HG03060 (cell line): Measurements from ENCODE around the gene NDRG2.

Experiments used
- ATAC-seq: cut with Tn5 transposase; IDR thresholded peaks from one replicate; pipeline ENCODE4 v1.9.1; 2021; ENCODE audit warnings: low read depth, moderate number of reproducible peaks; ENCODE audit not compliant: unreplicated experiment

NDRG2 gene

DNA sequence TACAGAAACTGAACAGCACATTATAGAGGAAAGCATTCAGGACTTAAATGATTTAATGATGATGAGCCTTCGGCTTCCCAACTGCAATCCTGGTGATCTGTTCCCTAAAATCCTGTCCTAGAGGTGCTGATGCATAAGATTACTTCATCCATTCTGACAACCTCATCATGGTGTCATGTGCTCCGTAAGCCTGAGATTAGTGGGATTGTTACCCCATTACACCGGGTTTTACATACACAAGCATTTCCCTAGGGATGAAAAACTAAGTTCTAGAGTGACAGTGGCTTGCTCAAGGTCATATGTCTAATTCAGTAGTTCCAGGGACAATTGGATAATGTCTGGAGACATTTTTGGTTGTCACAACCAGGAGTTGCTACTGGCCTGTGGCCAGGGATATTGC, 12.3 kb upstream of the NDRG2 start:
- ATAC-seq, result no peak

DNA sequence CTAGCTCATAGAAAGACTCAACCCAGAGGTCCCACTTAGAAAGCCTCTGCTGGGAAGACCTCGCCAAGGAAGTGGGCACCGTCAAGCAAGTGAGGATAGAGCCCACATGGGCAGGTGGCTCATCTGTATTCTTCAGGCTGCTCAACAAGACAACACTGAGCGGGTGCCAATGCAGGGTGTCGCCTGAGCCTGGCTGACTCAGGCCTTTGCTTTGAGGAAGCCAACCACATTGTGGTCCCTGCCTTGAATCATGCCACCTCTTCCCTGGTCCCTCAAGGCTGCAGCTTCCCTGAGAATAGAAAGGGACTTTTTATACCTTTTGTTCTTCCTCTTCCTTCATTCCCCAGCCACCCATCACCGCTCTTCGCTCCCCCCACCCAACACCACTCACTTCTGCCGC, 11.9 kb upstream of the NDRG2 start:
- ATAC-seq, result no peak

DNA sequence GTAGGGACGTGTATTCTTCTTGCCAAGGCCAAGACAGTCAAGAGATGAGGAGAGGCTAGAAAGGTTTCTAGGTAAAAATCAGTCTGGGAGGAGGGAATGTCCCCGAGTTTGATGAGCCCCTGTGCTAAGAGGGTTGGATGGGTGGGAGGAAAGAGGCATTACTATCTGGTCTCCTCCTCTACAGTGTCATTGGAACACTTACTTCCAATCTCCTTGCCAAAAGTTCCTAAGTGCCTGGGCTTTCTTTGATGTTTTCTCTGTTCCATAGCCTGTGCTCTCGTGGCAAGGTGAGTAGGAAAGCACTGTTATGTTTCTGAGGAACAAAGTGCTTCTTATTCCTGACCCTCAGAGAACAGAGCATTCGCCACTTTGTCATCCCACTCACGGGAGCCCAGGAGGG, 9.8 kb upstream of the NDRG2 start, which contains the start of gene RNASE13:
Gene RNASE13 (minus strand): TSS at position 101 of the 400 bp plus-strand sequence. CDS start 519 bp downstream, outside the sequence.
- ATAC-seq, result no peak

DNA sequence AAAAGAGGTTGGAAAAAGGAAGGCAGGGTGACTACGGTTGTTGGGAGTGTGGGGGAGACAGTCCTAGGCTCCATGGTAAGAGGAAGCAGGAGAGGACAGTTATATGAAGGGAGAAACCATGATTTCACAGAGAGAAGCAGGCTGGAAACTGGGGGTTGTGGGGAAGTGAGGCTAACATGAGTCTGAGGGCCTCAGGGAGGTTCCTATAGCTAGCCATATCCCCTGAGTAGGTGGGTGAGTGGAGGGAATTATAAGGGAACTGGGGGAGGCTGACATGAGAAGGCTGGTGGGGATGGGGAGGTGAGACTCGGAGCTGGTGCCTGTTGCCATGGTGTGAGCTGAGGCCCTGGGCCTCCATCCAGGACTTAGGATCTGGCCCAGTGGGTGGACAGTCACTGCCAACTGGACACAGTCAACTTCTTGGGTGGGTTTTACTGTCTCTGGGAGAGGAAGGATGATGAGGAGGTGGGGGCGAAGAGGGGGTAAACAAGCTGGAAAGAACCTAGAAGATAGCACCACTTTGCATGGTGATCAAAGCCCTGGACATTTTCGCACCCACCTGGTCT, 8.4 kb upstream of the NDRG2 start:
- ATAC-seq, result no peak

DNA sequence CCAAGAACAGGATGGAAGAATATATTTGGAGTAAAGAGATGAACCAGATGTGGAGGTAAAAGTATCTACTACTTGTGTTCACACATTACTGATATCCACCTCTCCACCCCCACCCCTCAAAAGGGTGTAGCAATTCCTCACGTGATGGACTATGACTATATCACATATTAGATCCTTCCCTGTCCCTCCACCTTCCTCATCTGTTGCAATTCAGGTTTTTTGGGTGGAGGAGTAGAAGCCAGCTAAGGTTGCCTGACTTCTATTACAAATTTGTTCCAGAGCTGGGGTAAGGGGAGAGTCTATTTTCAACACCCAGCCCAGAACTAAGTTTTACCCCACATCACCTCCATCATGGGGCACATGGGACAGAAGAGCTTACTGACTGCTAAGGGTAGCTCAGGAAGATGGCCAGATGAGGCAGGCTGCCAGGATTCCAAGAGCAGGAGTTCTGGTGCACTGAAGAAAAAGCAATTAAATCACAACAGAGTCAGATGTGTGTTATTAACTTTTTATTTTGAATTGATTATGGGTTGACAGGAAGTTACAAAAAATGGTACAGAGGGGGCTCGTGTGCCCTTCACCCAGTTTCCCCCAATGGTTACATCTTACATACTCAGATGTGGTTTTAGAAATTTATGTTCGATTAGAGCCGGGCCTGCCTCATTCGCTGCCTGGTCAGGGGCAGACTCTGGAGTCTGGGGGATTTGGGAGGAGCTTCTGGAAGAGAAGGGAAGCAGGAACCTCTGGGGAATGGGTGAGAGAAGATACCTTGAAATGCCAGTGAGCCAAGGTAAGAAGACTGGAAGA, 7.7 kb upstream of the NDRG2 start:
- ATAC-seq, result no peak

DNA sequence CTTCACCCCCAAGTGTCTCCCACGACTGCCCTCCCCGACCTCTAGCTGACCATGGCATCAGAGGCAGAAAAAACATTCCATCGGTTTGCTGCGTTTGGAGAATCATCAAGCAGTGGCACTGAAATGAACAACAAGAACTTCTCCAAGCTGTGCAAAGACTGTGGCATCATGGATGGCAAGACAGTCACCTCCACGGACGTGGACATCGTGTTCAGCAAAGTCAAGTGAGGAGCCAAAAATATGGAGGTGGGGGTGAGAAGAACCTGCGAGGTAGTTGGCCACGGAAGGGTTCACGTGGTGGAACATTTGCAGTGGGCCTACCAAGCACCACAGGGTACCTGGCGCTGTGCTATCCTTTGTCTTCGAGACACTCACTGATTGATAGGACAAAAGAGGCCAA, 5.7 kb upstream of the NDRG2 start:
- no peak for ATAC-seq

DNA sequence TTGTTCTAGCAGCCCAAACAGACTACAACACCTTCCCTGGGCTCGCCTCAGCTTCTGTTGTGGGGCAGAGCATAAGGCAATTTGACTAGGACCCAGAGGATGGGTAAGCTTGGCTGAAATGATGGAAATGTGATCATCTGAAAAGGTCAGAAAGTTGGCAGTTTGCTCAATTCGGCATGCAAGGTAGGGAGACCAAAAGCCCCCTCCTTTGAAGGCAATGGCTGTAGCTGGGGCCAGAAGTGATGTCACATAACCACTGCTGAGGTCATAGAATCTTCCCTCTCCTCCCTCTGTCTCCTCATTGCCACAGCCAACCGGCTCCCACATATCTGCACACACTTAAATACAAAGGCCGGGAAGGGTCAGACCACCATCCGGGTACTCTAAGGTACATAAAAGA, 5.1 kb upstream of the NDRG2 start, which contains the start of gene TPPP2:
Gene TPPP2 (plus strand): TSS at position 301 of the 400 bp plus-strand sequence. CDS start 365 bp downstream, outside the sequence.
- ATAC-seq, result no peak

DNA sequence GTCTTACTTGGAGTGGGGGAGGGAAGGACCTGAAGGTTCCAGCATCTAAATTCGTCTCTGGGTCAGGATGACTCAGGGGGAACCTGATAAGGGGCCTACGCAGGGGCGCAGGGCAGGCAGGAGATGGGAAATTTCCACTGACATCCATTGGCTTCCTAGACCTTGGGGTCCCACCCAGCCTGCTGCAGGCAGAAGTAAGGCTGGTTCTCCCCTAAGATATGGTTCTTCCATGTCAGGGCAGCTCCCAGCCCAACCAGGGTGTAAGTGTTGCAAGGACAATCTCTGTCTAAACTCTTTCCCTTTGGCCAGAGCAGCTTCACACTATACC, 2.1 kb upstream of the NDRG2 start:
- ATAC-seq, result no peak

DNA sequence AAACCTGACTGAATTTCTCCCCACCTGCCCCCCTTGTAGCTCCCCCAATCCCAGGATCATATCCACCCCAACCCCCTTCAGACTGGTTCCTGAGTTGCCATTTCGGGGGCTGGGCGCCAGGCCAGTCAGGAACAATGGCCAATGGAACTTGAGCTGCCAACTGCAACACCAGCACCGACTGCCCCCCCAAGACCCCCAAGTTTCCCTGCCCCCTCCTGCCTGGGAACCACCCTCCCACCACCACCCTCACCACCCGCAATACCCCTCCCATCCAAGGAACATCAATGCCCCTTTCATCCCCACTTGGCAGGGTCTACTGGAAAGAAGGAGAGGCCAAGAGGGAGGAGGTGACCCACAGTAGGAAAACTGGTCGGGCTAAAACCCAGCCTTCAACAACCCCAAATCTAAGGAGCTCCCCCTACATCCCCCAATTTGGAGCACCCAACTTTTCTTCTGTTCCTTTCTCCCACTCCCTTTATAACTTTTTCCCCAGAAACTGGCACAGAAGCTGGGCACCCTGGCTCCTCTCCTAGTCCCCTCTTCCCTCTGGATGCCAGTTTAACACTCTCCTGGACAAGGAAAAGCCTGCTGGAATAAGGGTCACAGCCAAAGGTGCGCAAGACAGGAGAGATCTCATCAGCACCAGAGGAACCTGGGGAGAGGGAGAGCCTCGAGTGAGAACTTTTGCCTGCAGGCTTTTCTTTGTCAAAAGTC, 1.6 kb upstream of the NDRG2 start:
- no peak for ATAC-seq

DNA sequence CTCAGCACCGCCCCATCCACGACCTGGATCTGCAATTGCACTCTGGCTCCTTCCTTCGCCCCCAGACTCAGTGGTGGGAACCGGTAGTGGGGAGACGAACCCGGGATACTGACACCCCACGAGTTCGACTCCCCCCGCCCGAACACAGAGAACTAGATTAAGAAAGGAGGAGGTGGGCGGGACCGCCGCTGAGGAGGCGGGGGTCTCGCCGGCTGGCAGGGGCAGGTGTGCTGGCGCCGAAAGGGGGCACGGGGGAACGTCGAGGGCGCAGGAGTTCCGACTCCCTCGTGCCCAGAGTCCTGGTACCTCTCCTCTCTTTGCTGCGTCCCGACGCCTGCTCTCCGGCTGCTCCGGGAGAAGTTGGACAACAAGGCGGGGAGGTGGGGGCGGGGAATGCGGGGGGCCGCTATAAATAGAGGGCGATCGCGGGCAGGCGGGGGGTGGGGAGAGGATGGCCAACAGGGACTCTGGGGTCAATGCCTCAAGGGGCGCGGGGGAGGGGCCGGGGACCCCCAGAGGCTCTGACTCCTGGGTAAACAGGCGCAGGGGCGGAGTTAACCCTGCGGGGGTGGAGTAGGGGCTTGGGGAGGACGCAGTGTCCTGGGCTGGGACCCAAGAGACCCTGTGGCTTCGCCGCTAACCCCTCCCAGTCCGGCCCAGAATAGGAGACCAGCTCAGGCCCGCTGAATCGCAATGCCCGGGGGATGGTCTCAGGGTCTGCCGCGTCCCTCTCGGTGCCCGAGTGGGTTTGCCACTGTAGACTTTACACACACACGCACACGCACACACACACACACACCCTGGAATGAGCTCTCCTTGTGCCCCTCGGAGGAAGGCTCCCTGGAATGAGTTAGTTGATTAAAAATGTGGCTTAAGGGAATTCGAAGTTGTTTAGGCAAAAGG, 761 bp upstream of the NDRG2 start:
- ATAC-seq, result no peak

DNA sequence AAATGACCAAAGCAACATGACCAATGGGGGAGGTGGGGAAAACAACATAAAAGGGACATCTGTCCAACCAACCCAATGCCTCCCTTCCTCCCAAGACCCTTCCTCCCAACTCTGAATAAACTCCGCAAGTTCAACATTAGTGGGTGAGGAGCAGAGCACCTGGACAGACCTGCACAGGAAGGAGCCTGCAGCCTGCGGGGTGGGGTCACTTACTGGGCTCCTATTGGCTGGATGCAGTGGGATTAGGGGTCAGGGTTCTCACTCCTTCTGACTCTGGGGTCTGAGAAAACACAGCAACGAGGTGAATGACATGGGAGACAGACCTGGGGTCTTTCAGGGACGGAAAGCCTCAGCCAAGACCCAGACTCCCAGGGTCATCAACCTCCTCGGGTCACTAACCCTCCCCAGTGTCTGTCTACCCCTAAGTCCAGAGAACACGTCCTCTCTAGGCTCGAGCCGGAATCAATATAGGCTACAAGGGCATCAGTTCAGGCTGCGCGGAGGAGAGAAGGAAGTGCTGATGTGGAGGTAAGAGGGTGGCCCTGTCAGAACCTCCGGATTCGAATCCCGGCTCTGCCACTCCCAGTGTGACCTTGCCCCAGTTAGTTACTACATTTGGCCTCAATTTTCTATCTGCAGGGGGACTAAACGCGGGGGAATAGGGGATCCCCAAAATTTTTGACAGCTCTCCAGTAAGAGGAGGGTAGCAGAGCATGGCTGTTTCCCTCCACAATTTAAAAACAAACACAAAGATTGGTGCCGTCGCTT, 860 bp downstream of the NDRG2 start:
- no peak for ATAC-seq

DNA sequence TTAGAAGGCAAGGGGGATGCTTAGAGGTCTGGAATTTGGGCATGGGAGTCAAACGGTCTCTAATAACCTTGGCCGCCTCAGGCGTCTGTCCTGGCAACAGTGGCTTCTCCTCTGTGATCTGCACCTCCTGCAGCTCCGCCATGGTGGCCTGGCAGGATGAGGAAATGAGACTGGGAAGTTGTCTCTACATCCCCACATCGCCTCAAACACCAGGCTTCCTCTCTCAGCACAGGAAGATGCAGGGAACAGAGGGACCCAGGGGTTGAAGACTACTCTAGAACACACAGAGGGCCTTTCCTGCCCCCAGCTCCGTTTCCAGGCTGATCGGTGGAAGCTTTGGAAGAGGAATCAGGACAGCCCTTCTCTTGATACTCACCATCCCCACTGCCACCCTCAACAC, 1.7 kb downstream of the NDRG2 start:
- ATAC-seq, result no peak

DNA sequence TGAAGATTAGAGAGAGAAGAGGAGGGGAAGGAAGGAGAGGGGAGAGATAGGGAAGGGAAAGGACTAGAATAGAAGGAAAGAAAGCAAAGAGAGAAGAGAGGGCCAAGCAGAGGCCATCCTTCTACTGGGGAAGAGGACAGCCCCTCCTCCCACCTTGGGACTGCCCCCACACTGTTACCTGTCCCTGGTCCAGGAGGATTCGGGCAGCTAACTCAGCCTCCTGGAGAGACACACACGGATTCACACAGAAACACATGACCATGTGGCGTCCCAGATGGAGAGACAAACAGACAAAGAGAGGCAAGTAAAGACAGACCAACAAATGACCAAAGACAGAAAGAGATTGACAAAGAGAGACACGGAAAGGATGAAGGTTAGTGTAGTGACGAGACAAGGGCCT, 2.2 kb downstream of the NDRG2 start:
- no peak for ATAC-seq

DNA sequence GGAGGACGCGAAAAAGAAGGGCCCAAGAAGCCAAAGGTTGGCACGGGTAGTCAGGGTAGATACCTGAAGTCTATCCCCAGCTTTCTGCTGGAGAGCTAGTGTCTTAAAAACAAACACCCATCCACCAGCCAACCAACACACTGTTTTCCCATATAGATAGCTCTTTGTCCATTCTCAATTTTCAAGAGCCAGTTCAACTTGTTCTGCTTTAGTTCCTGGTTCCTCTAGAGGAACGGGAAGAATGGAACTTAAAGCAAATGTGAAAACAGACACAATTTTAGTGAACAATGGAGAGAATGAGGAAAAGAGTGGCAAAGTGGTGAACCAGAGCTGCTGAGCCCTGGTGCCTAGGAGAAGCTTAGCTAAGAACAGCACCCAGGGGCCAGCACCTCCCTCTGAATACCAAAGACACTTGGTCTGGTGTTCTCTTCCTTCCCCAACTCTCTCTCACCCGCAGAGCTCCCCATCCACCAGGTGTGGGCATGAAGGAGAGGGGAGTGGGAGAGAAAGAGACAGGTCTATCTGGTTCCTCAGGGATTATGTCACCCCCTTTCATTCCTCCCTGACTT, 3.8 kb downstream of the NDRG2 start:
- ATAC-seq, result no peak

DNA sequence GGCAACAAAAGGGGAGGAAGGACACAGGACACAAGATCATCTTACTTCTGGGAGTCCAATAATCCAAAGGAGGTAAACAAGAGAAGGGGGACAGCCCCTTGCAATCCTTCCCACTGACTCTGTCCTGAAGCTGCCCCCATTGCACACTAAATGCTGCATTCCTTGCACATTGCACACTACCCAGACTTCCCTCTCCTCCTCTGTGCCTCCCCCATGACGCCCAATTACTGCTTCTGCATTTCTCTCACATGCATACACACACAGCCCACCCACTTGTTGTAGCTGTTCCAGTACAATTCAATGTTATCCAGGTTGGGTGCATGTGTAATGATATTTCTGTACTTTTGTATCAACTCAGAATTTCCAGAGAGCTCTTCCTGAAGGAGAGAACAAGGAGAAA, 5.5 kb downstream of the NDRG2 start:
- ATAC-seq, result no peak

DNA sequence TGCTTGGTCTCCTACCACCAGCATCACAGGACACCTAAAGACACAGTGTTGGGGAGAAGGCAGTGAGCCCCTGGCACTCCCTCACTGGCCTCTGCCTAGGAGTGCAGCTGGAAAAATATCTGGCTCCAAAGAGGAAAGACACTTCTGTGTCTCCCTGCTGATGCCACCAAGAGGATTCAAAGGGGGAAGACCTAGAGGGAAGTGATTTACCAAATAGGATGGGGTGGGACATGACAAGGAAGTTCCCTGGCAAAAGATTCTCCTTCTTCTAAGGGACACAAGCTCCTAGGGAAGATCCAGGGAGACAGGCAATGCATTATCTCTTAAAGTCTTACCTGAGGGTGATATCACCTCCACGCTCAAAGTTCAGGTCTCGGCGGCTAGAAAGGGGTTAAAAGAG, 6.1 kb downstream of the NDRG2 start:
- ATAC-seq, result no peak

DNA sequence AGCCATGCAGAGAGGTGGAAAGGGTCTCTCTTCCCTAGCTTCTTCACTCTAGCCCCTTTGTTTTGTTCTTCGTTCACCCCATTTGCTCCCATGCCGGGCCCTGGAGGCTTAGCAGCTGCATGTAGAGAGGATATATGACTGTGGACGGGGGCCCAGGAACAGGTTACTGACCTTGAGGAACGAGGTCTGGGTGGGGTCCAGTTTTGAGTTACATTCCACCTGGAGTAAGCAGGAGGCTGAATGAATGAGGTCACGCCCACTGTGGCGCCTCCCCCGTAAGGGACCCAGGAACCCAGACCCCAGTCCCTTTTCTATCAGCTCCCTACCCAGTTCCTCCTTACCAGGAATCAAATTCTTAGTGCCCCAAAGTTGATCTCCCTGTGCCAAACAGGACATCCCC, 6.6 kb downstream of the NDRG2 start:
- ATAC-seq, result no peak

DNA sequence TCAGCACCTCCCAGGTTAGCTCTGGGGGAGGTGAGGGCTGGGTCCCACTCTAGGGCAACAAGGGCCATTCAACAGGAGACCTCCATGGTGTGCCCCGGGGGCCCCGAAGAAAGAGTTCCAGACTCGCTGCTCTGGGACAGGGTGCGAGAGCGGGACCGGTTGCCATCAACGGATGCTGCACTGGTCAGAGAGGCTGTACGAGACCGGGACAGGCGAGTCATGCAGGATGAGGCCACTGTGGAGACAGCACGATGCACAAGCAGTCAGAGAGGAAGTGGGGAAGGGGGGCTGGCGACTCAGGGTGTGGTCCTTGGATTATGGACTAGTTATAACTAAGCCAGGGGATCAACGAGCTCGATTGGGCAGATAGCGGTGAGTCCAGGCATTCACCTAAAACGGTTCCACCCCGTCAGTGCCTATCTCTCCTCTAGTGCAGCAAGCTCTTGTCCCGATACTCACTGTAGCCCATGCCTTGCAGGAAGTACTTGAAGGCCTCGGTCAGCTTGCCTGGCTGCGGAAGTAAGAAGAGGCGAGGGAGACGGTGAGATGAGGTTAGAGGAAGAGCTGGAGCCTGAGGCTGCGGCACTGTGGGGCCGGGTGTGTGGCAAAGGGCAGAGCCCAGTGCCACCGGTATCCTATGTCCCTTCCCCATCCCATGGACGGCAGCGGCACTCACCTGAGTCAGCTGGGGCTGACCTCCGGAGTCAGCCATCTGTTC, 7.2 kb downstream of the NDRG2 start:
- no peak for ATAC-seq
